Activated CD8-positive, alpha-beta T cell treated with anti-CD3 and anti-CD28 coated beads for 36 hours (primary cell): ENCODE data around the gene PLSCR5. TPM values are rescaled to one million over a fixed set of nuclear protein-coding genes. Genes with fewer than 3 reads are reported as not detected.

Experiments used
- ATAC-seq: fragments of 200-7000 bp; cut with Tn5 transposase; one replicate; pipeline ENCODE4 v1.10.0; 2021; ENCODE audit warnings: mild to moderate bottlenecking, moderate library complexity
- CTCF ChIA-PET: fragments of 350-600 bp; sonication (Branson Sonifier 250); formaldehyde crosslinking; loops from one replicate; lab custom pipeline; 2021; ENCODE audit warnings: antibody characterized with exemption; lab: Charles Lee
- POLR2A ChIA-PET: fragments of 350-600 bp; sonication (Branson Sonifier 250); formaldehyde crosslinking; loops from one replicate; lab custom pipeline; 2021; ENCODE audit warnings: antibody characterized with exemption; lab: Charles Lee
- DNase-seq: peaks from one replicate; pipeline ENCODE4 v3.0.0-alpha.2; 2020
- H3K27ac Mint-ChIP-seq: one replicate; pipeline ENCODE4 v1.8.0; 2021; ENCODE audit warnings: mild to moderate bottlenecking, mixed read lengths
- H3K27me3 Mint-ChIP-seq: one replicate; pipeline ENCODE4 v1.8.0; 2021; ENCODE audit warnings: mixed read lengths
- H3K36me3 Mint-ChIP-seq: one replicate; pipeline ENCODE4 v1.8.0; 2021; ENCODE audit warnings: low read depth, mixed read lengths
- H3K4me1 Mint-ChIP-seq: one replicate; pipeline ENCODE4 v1.8.0; 2021; ENCODE audit warnings: low read depth, mixed read lengths
- H3K4me3 Mint-ChIP-seq: one replicate; pipeline ENCODE4 v1.8.0; 2021; ENCODE audit warnings: mild to moderate bottlenecking, moderate library complexity, mixed read lengths
- H3K9me3 Mint-ChIP-seq: one replicate; pipeline ENCODE4 v1.8.0; 2021; ENCODE audit warnings: mixed read lengths
- CTCF ChIP-seq: fragments of 200-600 bp; IDR thresholded peaks from one replicate; pipeline ENCODE4 v1.8.0; 2022; ENCODE audit warnings: antibody characterized with exemption, mild to moderate bottlenecking
- intact Hi-C: fragments of 100-400 bp; cut with micrococcal nuclease; formaldehyde crosslinking; loops from one replicate; pipeline ENCODE4 v1.10.0; 2022
- total RNA-seq, 2 experiments: library from RNA; stranded (reverse); gene quantifications; one replicate each; pipeline ENCODE4 v1.2.3, GENCODE V29; 2021

The PLSCR5 gene
- total RNA-seq, 2 experiments from 2014 or later = not detected

GRCh38 chr3:146540978-146541377, 64.2 kb downstream of the PLSCR5 start:
- TF ChIP-seq CTCF = no peak
- intact Hi-C loops = loop anchor here (2.0 to 5.0 kb wide), 2 partner anchors 14 to 39 kb away; no protein-coding TSS in a partner anchor
- Mint-ChIP-seq H3K9me3 (no peaks in the 10 kb centered on the region), H3K27ac (no peak overlapping the region), H3K36me3 (peaks cover 32% of the 10 kb centered on the region), H3K4me1 (peaks cover 53% of the 10 kb centered on the region), H3K27me3 (no peaks in the 10 kb centered on the region), H3K4me3 (no peak overlapping the region)
- ChIA-PET POLR2A (no interaction called here), CTCF (interaction anchor here (0.5 to 0.8 kb wide), 2 partner anchors 27 to 34 kb away, joined by 3 read pairs; no protein-coding TSS in a partner anchor)
- no peak for DNase-seq
- ATAC-seq = no peak

GRCh38 chr3:146540236-146540635, 64.9 kb downstream of the PLSCR5 start:
- DNase-seq (no peak), ATAC-seq (no peak)
- no peaks in the 10 kb centered on the region for H3K27me3 Mint-ChIP-seq
- TF ChIP-seq CTCF = no peak
- ChIA-PET POLR2A (no interaction called here), CTCF (no interaction called here)
- no peaks in the 10 kb centered on the region for H3K9me3 Mint-ChIP-seq
- peaks cover 53% of the 10 kb centered on the region for H3K4me1 Mint-ChIP-seq
- peaks cover 32% of the 10 kb centered on the region for H3K36me3 Mint-ChIP-seq
- no peak overlapping the region for H3K4me3 Mint-ChIP-seq
- intact Hi-C loops = loop anchor here (2.0 to 5.0 kb wide), 2 partner anchors 13 to 38 kb away; no protein-coding TSS in a partner anchor
- H3K27ac Mint-ChIP-seq = no peak overlapping the region

DNA sequence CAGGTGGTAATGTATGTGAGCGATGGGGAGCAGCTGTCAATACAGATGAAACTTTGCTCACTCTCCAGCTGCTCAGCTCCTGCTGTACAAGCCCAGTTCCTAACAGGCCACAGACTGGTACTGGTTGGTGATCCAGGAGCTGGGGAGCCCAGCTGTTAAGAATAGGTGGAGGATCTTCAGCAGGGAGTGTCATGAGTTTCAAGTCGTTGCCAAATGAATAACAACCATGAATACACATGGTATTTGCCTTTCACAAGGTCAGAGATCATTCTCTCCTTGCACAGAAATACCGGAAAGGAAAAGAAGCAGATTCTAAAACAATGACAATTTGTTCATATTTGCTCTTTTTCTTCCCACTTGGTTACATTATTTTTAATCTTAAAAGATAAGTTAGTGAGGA, 65.8 kb downstream of the PLSCR5 start:
- POLR2A ChIA-PET = no interaction called here
- H3K4me3 Mint-ChIP-seq = no peak overlapping the region
- no peak for ATAC-seq
- CTCF ChIA-PET = no interaction called here
- no peak overlapping the region for H3K27ac Mint-ChIP-seq
- DNase-seq = no peak
- H3K9me3 Mint-ChIP-seq = no peaks in the 10 kb centered on the region
- no peaks in the 10 kb centered on the region for H3K27me3 Mint-ChIP-seq
- intact Hi-C loops = no loop called here
- peaks cover 58% of the 10 kb centered on the region for H3K4me1 Mint-ChIP-seq
- H3K36me3 Mint-ChIP-seq = peaks cover 37% of the 10 kb centered on the region
- no peak for TF ChIP-seq CTCF

DNA sequence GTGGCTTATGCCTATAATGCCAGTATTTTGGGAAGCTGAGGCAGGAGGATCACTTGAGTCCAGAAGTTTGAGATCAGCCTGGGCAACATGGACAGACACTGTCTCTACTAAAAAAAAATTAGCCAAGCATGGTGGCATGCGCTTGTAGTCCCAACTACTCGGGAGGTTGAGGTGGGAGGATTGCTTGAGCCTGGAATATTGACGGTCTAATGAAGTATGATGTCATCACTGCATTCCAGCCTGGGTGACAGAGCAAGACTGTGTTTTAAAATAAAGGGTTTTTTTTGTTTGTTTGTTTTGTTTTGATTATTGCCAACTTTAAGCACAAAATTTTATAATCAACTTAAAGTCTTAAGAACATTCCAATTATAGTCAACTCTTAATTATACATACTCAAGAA, 67.5 kb downstream of the PLSCR5 start:
- POLR2A ChIA-PET = no interaction called here
- H3K9me3 Mint-ChIP-seq = no peaks in the 10 kb centered on the region
- CTCF ChIA-PET = no interaction called here
- H3K27me3 Mint-ChIP-seq = no peaks in the 10 kb centered on the region
- H3K4me1 Mint-ChIP-seq = peaks cover 53% of the 10 kb centered on the region
- H3K36me3 Mint-ChIP-seq = peaks cover 41% of the 10 kb centered on the region
- no peak overlapping the region for H3K27ac Mint-ChIP-seq
- H3K4me3 Mint-ChIP-seq = no peak overlapping the region
- ATAC-seq (no peak), DNase-seq (no peak)
- no peak for TF ChIP-seq CTCF
- intact Hi-C loops = no loop called here

DNA sequence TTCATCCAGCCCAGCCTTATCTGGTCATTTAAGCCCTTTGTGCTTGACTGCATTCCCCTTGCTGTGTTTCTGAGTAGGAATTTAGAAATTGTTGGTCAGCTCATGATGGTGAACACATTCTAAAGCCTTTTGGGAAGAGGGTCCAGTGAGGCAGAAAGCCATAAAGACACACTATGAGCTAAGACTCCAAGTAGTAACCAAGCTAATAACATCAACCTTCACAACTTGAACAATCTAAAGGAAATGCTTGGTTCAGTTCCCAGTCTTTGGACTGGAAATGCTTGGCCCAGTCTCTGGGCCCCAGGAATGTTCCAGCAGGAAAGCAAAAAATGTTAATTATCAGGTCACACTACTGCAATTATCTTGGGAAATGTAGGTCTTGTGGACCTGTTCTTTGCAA, 68.5 kb downstream of the PLSCR5 start:
- no peaks in the 10 kb centered on the region for H3K9me3 Mint-ChIP-seq
- ATAC-seq (no peak), DNase-seq (no peak)
- H3K4me1 Mint-ChIP-seq = peaks cover 44% of the 10 kb centered on the region
- no peak for TF ChIP-seq CTCF
- no peaks in the 10 kb centered on the region for H3K27me3 Mint-ChIP-seq
- H3K27ac Mint-ChIP-seq = no peak overlapping the region
- ChIA-PET CTCF (no interaction called here), POLR2A (no interaction called here)
- H3K36me3 Mint-ChIP-seq = peaks cover 36% of the 10 kb centered on the region
- intact Hi-C loops = no loop called here
- H3K4me3 Mint-ChIP-seq = no peak overlapping the region

Other genes starting within 250 kb of the PLSCR5 start
- gene PLSCR2, start 135.8 kb downstream of the PLSCR5 start, total RNA-seq = not detected
- gene PLSCR1, start 60.7 kb downstream of the PLSCR5 start, total RNA-seq = 10 to 100 TPM; 36.4 to 38.9 TPM